Measurements from ENCODE around the gene LRBA.

The LRBA gene

DNA sequence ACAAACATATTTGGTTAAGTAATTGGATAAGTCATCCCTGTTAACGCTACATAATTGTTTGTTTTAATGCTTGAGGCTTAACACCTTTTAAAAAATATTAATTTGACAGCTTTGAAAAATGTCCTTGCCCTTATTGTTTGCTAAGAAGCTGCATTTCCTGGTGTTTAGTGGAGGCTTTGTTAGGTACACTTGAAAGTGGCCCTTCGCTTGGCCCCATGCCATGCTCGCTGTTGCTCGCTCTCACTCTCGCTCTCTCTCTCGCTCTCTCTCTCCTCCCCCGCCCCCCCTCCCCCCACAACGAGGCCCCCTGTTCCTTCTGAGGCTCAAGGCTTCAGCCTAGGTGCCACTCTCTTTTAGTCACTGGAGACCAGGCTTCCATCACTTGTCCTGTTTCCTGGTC, 797.3 kb downstream of the LRBA start:
- in situ Hi-C loops (cut with MboI; ENCODE audit: low sequenced_read_pairs, unreplicated experiment) = loop anchor here (10.0 kb wide), 1 partner anchor 213 kb away; no protein-coding TSS in a partner anchor
- no peak for DNase-seq (ENCODE audit: low spot score)
- TF ChIP-seq, protein P1, sequence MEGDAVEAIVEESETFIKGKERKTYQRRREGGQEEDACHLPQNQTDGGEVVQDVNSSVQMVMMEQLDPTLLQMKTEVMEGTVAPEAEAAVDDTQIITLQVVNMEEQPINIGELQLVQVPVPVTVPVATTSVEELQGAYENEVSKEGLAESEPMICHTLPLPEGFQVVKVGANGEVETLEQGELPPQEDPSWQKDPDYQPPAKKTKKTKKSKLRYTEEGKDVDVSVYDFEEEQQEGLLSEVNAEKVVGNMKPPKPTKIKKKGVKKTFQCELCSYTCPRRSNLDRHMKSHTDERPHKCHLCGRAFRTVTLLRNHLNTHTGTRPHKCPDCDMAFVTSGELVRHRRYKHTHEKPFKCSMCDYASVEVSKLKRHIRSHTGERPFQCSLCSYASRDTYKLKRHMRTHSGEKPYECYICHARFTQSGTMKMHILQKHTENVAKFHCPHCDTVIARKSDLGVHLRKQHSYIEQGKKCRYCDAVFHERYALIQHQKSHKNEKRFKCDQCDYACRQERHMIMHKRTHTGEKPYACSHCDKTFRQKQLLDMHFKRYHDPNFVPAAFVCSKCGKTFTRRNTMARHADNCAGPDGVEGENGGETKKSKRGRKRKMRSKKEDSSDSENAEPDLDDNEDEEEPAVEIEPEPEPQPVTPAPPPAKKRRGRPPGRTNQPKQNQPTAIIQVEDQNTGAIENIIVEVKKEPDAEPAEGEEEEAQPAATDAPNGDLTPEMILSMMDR (IDR thresholded peaks at IDR 0.05; ENCODE audit: borderline replicate concordance, control extremely low read depth, extremely low read depth, insufficient read depth, missing control alignments) = no peak

DNA sequence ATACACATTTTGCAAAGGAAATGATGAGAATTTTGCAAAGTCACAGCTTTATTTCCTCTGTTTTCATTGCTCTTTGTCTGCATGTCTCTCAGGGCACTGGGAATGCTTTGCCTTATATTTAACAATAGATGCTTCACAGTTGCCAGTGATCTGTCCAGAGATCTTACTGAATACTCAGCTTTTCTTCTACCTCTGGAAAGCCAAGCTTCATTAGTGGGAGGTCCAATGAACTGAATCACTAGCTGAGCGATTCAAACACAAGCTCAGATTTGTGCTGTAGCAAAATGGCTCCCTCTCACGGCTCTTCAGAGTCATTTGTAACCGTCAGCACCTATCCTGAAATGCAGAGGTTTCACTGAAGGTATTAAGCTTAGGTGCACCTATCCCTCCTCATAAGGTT, 797.9 kb downstream of the LRBA start:
- in situ Hi-C loops (cut with MboI; ENCODE audit: low sequenced_read_pairs, unreplicated experiment) = loop anchor here (10.0 kb wide), 1 partner anchor 212 kb away; no protein-coding TSS in a partner anchor
- DNase-seq (ENCODE audit: low spot score) = no peak
- TF ChIP-seq, protein P1 (IDR thresholded peaks at IDR 0.05; ENCODE audit: borderline replicate concordance, control extremely low read depth, extremely low read depth, insufficient read depth, missing control alignments) = no peak

DNA sequence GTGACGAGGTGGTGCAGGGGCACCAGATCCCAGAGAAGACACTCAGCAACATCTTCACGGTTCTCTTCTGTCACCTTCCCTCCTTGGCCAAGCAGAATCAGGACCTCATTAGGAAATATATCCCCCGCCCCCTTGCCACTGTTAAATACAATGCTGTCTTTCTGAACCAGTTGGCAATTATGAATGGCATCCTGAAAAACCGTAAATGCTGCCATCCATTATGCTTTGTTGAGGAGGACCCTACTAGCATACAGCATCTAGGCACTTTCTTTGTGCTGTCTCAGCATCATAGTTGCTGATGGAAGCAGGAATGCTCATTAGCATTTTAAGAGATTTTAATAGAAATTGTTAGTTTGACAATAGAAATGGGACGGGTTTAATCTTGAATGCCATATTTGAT, 798.4 kb downstream of the LRBA start:
- DNase-seq (ENCODE audit: low spot score) = no peak
- in situ Hi-C loops (cut with MboI; ENCODE audit: low sequenced_read_pairs, unreplicated experiment) = loop anchor here (10.0 kb wide), 1 partner anchor 212 kb away; no protein-coding TSS in a partner anchor
- TF ChIP-seq, protein P1 (IDR thresholded peaks at IDR 0.05; ENCODE audit: borderline replicate concordance, control extremely low read depth, extremely low read depth, insufficient read depth, missing control alignments) = no peak

DNA sequence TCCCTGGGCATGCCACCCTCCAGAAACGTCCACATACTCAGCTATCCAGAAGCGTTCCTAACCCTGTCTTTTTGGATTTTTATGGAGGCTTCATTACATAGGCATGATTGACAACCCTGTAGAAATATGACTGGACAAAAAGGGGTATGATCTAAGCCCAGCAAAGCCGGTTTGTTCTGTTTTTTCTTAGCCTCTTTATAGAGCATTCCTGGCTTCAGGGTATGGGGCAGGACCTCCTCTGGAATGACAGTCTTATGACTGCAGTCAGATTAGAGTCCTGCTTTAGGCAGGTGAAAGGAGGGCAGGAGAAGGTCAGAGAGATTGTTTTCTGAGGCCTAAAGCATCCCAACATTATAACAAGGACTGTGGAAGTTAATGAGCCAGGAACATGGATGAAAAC, 799.5 kb downstream of the LRBA start:
- TF ChIP-seq, protein P1 (IDR thresholded peaks at IDR 0.05; ENCODE audit: borderline replicate concordance, control extremely low read depth, extremely low read depth, insufficient read depth, missing control alignments) = no peak
- DNase-seq (ENCODE audit: low spot score) = no peak
- in situ Hi-C loops (cut with MboI; ENCODE audit: low sequenced_read_pairs, unreplicated experiment) = loop anchor here (10.0 kb wide), 1 partner anchor 211 kb away; no protein-coding TSS in a partner anchor
